SK-N-SH (cell line): ENCODE results near the gene CCDC80.

Source experiments
- CTCF ChIP-seq: fragments of 200-600 bp; sonication (generic); IDR thresholded peaks from 2 replicates; pipeline ENCODE4 v1.6.1; 2017; ENCODE audit warnings: antibody characterized with exemption, mild to moderate bottlenecking, moderate library complexity
- EZH2phosphoT487 ChIP-seq: fragments of 200-600 bp; sonication (generic); IDR thresholded peaks from 2 replicates; pipeline ENCODE4 v1.6.1; 2017; ENCODE audit warnings: low read depth, mixed run types, mild to moderate bottlenecking, antibody characterized with exemption, moderate library complexity, borderline replicate concordance
- FOXM1 ChIP-seq: IDR thresholded peaks from 2 replicates; pipeline ENCODE4 v1.4.0; 2012; ENCODE audit warnings: low read depth, mild to moderate bottlenecking
- GABPA ChIP-seq: IDR thresholded peaks from 2 replicates; pipeline ENCODE4 v1.4.0; 2012; ENCODE audit warnings: low read depth, mild to moderate bottlenecking
- JUND ChIP-seq: IDR thresholded peaks from 2 replicates; pipeline ENCODE4 v1.4.0; 2012
- MAX ChIP-seq: IDR thresholded peaks from 2 replicates; pipeline ENCODE4 v1.4.0; 2012; ENCODE audit warnings: low read depth
- POLR2AphosphoS5 ChIP-seq: IDR thresholded peaks from 2 replicates; pipeline ENCODE4 v1.6.1; 2012; ENCODE audit warnings: low read depth, low read length
- RAD21 ChIP-seq: IDR thresholded peaks from 2 replicates; pipeline ENCODE4 v1.6.1; 2012; ENCODE audit warnings: mild to moderate bottlenecking, low read length
- RCOR1 ChIP-seq: fragments of 150-350 bp; IDR thresholded peaks from 2 replicates; pipeline ENCODE4 v1.6.1; 2017; ENCODE audit warnings: antibody characterized with exemption, low read length
- RFX5 ChIP-seq: IDR thresholded peaks from 2 replicates; pipeline ENCODE4 v1.6.1; 2012; ENCODE audit warnings: mild to moderate bottlenecking, improper control_type of control experiment, low read length
- TAF1 ChIP-seq: IDR thresholded peaks from 2 replicates; pipeline ENCODE4 v1.6.1; 2012; ENCODE audit warnings: low read depth, mild to moderate bottlenecking, low read length, moderate library complexity, borderline replicate concordance
- USF1 ChIP-seq: IDR thresholded peaks from 2 replicates; pipeline ENCODE4 v1.4.0; 2012; ENCODE audit warnings: low read depth, borderline replicate concordance
- ZBTB33 ChIP-seq: IDR thresholded peaks from 2 replicates; pipeline ENCODE4 v1.4.0; 2012; ENCODE audit warnings: low read depth, borderline replicate concordance

GRCh38 chr3:112560307-112560706 lies 80.6 kb downstream of the CCDC80 start:
- TF ChIP-seq MAX (no peak), CTCF (no peak), RCOR1 (no peak), JUND (no peak), RFX5 (no peak), EZH2phosphoT487 (no peak), USF1 (no peak), TAF1 (no peak), GABPA (no peak), ZBTB33 (no peak), RAD21 (no peak), POLR2AphosphoS5 (no peak), FOXM1 (no peak)
